GM19468 (cell line): ENCODE measurements around the gene CDC42BPG.
"Not testable (repeated sequence)": the region's sequence is repeated elsewhere in the genome, so short reads cannot be mapped to it uniquely, and the experiment has no call there.

Experiments
- ATAC-seq: cut with Tn5 transposase; IDR thresholded peaks from one replicate; pipeline ENCODE4 v1.9.1; 2021; ENCODE audit warnings: mild to moderate bottlenecking, moderate library complexity, moderate number of reproducible peaks; ENCODE audit not compliant: unreplicated experiment; ENCODE audit errors: extremely low read depth

The CDC42BPG gene

DNA sequence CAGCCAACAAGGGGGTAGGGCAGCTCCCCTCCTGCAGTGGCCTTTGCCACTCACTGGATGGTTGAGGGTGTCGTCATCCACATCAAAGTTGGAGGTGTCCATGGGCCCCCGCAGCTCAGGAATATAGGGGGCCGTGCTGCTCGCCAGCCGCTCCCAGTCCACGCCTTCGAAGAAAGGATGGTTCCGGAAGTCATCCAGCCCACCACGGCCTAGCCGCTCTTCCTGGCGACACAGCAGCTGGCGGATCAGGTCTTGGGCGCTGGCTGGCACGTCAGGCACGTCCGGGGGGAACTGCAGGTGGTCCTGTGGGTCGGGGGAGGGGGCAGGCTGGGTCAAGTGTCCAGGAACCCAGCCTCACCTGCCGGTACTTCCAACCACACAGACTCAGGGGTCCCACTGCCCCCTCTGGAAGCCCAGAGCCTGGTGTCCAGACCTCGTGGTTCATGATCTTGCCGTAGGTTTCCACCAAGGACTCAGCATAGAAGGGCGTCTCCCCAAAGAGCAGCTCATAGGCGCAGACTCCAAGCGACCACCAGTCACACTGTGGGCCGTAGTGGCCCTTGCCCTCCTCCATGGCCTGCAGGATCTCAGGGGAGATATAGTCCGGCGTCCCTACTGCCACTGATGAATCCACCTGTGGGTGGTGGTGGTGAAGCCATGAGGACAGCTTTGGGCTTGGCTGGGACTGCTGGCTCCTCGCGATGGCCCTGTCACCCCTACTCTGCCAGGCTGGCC is 5.7 kb downstream of the CDC42BPG start:
- no peak for ATAC-seq

DNA sequence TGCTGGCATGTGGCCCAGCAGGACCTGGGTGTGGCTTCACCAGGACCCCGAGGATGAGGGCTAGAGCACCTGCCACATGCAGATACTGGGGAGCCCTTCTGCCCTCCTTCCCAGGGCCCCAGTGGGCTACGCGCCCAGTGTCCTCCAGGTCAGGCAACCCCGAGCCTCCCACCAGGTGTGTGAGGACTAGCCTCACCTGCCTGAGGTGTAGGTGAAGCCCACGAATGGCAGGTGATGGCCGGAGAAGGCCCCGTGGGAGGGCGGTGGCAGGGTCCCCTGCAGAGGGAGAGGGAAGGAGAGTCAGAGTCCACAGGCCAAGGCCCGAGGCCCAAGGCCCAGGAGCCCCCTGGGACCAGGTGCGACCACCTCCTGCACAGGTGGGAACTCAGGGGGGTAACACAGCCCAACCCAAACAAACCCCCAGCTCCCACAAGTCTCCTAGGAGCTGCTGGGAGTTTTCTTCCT is 6.5 kb downstream of the CDC42BPG start:
- no peak for ATAC-seq

DNA sequence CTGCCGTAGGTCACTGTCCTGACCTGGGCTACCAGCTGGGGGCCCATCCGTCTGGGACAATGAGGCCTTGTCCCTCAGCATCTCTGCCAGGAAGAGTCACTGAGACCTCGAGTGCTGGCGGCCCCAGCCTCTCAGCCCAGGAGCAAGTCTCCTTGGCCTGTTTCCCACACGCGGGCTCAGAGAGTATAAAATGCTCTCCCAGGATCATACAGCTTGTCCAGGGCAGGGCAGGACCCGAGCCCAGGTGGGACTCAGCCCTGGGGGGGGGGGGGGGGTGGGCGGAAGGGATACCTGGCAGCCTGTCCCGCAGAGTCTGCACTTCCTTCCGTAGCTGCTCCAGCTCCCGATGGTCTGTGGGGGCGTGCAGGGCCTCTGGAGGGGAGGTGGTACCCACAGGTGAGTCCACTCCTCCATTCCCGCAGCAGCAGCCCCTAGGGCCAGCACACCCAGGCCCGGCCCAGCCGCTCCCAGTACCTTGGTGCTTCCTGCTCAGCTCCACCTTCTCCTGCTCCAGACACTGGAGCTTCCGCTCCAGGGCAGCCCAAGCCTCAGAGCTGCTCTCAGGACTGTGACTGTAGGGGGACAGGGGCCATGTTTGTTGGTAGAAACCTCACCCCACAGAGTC is 7.9 kb downstream of the CDC42BPG start:
- no peak for ATAC-seq

DNA sequence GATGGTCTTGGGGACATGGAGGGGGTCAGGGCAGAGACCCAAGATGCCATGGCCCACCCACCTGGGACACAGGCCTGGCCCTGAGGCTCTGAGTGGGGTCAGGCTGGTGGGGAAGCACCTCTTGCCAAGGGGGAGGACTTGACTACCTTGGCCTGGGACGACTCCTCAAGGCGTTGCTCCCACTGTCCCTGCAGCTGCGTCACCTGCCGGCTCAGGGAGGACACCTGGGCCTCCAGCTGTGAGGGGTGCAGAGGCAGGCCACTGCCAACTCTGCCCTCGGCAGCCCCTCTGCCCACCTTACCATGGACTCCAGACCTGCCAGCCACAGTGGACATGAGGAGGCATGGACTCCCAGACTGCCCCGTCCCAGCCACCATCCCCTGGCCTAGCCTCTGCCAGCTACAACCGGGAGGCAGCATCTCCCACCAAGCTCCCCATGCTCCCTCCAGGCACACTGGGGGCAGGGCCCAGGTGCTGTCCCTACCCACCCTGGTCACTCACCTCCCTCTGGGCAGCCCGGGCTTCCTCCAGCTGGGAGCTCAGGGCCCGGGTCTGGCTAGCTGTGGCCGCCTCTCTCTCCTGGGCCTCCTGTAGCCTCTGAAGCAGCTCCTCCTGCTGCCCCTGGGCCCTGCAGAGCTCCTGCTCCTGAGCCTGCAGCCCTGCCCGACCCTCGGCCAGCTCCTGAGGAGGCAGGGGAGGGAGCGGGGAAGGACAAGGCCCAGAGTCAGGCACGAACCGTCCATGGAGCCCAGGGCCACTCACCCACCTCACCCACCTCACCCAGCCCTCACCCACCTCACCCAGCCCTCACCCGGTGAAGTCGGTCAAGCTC is 8.6 kb downstream of the CDC42BPG start:
- no peak for ATAC-seq

DNA sequence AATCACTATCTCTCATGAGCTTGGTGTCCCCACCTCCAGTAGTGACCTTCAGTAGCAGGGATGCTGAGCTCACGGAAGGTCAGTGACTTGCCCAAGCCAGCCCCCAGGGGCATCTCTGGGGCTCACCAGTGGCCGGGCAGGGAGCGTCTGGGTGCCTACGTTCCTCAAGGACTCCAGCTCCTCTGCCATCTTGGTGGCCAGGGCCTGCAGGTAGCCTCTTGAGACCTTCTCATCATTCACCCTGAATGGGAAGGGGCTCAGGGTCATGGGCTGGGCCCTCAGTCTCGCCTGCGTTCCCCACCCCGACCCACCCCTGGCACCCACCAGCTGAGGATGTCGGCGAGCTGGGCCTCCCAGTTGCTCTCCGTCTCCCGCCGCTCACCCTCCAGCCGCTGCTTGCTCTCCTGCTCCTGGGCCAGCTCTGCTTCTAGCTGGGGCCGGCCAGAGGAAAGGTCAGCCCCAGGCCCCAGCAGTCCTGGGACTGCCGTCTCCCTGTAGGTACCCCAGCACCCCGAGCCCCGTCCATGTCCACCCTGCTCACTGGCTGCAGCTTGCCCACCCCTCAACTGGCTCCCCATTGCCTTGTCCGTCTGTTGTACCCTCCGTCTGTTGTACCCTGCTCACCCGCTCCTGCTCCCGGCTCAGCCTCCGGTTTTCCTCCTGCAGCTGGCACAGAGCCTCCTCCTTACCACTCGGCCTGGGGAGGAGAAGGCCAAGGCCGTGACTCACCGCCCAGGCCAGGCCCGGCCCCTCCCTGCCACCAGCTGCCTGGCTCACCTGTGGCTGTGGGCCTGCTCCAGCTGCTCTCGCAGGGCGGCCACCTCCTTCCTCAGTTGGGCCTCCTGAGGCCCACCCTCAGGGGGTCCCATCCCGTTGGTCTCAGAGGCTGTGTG is 9.5 kb downstream of the CDC42BPG start:
- no peak for ATAC-seq

DNA sequence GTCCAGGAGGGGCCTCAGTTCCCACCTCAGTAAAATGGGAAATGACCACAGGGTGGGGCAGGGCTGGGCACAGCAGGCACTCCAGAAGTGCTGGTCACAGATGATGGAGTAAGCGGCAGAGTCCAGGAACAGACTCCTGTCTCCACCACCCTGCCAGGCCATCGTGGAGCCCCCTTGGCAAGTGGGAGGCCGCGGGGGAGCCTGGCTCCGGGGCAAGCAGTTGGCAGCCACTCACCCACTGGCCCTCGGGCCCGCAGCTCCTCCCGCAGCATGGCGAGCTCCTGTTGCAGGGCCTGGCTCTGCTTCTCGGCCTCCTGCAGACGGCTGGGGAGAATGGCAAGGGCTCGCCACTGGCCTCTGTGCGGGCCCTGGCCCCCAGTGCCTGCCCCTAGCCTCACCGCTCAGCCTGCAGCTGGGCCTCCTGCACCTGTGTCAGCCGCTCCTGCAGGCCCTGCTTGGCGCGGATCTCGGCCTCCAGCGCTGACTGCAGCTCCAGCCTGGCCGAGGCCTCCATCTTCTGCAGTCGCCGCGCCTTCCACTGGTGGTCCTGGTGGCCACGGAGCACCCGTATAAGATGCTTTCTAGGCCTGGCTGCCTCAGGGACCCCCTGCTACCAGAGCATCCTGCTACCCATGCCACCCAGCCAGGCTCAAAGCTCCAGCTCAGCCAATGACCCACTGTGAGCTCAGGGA is 10.3 kb downstream of the CDC42BPG start:
- ATAC-seq: no peak

DNA sequence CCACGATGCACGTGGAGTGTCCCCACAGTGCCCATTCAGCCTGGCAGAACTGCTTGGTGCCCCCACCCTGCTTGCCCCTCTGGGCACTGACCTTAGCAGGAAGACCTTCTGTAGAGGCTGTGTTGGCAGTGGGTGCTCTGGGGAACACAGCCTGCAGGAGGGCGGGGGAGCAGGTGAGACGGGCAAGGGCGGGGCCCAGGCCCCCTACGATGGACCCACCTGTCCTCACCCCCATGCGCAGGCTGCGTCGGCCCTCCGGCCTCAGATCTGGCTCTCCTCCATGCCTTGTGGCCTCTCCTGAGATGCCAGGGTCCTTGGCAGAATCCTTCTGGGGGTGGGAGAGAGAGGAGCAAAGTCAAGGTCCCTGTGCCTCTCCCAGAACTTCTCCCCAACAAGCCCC is 10.9 kb downstream of the CDC42BPG start:
- no peak for ATAC-seq

DNA sequence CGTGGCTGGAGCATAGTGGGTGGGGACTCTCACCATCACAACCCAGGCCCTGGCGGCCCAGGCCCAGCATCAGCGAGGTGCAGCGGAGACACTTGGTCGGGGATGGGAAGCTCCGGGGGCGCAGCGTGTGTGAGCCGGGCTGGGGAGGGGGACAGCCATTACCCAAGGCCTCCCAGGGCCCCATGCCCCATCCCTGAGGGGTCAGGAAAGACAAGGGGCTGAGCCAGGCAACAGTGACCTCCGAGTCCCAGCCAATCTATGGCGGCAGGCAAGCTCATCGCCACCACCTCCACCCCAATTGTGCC is 11.3 kb downstream of the CDC42BPG start:
- ATAC-seq: no peak

DNA sequence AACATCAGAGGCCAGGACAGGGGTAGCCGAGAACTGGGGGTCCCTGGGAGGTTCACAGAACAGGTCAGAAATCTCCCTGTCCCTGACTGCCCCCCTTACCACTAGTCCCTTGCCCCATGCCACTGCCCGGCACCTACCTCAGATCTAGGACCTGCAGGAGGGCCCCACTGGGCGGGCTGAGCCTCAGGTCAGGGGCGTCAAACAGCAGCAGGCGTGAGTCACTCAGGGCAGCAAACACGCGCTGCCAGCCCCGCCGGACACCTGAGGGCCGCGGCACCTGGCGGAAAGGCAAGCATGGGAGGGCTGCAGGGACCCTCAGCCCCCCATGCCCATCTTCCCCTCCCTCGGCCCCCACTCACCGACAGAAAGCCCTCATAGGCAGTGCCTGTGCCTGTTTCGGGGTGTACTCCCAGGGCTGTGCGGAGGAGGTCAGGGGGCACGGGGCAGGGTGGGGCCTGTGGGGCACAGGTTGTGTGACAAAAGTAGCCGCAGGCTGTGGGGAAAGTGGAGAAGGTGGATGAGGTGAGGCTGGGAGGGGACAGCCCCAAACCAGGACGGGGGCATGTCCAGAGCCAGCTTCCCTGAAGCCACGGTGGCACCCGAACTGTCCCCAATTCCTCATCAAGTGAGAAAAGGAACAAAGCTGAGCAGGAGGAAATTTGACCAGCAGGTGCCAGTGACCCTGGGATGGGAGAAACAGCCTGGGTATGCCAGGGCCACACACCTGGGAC is 11.8 kb downstream of the CDC42BPG start:
- ATAC-seq: no peak

DNA sequence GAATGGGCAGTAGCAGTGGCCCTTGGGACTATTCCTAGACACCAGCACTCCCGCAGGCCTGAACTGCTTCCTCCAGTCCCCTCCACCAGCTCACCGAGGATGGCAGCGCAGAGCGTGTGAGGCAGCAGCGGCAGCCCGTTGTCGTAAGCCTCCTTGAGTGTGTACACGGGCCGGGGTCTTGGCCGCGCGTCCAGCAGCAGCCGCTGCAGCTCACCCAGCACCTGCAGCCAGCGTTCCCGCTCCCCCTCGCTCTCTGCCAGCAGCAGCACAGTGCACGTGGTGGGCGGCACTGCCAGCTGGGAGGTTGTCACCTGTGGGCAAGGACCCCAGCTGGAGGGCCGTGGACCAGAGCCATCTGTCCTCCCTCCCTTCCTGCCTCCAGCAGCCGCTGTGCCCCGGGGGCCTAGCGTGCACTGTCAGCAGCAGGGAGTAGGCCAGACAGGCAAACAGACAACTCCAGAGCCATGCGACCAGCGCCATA is 13.0 kb downstream of the CDC42BPG start:
- ATAC-seq: no peak

DNA sequence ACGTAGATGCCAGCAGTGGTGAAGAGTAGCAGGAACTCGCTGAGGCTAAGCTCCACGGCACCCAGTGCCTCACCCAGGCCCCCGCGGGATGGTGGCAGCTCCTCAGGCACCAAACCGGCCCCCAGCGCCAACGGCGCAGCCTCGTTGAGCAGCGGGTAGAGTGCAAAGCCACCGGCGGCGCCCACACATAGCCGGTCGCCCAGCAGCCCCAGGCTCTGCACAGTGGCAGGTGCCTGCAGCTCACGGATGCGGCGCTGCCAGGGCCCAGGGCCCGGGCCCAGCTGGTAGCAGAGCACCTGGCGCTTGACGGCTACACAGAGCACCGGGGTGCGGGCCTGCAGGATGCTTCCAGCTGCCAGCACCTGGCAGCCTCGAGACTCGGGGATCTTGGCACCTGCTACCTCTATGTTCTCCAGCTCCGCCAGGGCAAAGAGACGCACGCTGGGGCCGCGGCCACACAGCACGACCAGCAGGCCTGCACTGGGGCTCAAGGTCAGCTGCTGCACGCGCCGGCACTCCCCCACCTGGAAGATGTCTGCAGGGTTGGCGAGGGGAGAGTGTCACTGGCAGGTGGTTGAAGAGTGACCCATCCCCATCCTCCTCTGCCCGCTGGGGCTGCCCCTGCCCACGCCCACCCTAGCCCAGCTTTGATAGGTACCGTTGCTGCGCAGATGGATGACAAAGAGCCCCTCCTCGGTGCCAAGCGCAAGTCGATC is 14.8 kb downstream of the CDC42BPG start:
- ATAC-seq: no peak

DNA sequence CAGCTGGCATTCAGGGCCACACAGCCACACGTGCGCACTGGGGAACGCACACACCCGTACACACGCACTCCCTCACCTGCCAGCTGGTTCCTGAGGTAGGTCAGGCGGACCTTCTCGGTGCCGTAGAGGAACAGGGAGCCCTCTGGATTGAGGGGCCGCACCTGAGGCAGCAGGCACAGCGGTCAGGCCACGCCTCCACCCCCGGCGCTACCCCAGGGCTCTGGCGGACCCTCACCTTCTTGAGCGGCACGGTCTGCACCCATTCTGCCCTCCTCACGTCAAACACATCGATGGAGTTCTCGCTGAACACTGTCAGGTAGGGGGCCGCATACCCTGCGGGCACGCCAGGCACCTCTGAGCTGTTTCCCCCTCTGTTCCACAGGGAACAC is 17.0 kb downstream of the CDC42BPG start:
- no peak for ATAC-seq

DNA sequence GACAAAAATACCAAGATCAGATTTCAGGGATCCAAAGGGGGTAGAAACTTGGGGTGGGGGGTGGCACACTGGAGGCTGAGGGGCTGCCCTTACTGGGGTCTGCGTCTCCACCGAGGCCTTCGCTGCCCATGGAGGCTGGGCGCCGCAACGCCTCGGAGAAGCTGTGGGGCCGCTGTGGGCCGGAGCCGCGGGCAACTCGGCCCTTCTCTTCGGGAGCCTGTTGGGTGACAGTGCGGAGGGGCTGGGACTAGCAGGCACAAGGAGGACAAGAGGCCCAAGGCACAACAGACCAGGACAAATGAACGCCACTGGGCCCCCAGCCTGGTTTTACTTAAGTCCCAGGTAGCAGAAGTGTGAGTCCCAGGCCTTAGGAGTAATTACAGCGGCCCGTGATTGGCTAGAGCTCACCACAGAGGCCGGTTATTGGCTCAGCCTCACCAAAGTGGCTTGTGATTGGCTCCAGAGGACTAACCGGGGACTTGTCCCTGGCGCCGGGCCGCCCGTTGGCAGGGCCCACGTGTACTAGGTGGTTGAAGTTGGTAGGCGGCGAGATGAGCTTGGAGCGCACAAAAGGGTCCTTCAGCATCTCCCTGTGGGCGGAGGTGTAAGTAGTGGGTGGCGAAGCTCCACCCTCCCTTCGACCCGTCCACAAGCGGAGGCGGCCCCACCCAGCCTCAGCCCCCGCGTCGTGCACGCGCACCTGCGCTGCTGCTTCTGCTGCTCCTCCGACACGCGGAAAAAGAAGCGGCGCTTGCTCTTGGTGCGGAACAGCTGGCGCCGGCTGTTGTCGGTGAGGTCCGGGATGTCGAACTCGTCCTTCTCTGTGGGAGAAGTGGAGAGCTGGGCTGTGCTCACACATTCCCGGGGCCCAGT is 17.6 kb downstream of the CDC42BPG start:
- ATAC-seq: no peak

DNA sequence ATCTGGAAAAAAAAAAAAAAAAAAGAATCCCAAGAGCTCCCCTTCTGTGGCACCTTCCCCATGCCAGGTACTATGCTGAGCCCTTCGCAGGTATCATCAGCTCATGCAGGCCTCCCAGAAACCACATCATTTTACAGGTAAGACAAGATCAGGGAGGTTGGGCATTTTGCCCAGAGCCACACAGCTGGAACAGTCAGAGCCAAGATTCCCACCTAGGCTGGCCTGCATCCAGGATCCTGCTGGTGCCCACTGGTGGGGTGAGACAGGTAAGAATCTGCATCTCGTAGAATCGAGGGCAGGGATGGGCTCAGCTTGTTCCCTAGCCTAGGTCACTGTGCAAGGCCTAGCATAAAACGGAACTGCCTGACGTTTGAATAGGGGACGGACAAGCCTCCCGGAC is 18.4 kb downstream of the CDC42BPG start:
- ATAC-seq: no peak

DNA sequence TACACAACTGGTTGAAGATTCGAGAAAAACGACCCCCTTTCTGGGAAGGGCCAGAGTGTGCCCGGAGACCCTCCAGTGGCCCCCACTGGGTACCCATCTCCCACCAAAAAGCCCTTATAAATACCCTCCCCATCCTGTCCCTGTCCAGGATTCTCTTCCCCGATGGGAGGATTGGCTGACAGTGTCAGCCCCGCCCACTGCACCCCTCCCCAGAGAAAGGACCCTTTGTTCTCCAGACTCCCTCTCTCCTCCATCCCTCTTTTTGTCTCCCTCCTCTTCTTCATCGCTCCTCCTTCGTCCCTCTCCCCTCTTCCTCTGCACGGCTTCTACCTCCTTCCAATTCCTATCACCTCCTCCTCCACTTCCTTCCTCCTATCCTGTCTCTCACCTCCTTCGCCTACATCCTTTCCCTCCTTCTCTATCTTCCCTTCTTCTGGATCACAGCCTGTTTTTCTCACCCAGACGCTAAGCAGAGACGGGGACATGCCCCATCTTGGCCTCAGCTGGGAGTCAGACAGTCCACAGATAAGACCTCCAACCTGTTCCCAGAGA is 20.8 kb downstream of the CDC42BPG start:
- ATAC-seq: no peak

DNA sequence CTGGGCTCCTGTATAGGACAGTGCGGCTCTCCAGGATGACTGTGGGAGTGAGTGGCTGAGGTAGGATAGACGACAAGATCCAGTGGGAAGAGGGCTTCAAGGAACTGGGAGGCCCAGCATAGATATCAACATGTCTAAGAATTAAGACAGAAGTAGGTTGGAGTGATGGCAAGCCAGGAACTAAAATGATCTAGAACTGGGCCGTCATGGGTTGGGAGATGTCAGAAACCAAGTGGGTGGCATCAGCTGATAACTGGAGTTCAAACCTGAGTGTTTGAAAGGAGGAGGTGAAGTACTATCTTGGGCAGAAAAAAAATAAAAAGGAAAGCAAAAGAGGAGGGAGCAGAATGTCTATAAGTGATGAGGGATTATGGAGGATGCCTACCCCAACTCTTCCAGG is 27.0 kb downstream of the CDC42BPG start:
- no peak for ATAC-seq

DNA sequence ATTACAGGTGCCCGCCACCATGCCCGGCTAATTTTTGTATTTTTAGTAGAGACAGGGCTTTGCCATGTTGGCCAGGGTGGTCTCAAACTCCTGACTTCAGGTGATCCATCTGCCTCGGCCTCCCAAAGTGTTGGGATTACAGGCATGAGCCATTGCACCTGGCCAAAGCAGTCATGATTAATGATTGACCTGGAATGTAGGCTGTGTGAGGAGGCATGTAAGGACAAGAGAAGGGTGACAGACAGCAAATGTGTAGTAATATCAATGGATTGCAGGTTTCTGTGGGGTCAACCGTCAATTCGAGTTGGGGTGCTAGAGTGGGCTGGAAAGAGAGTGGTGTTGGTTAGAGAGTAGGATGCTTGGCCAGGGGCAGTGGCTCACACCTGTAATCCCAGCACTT is 29.0 kb downstream of the CDC42BPG start:
- ATAC-seq: not testable (repeated sequence)
